ENCODE measurements around the gene SERP2.
A peak's percentile ranks its signal among the peaks of the same experiment; 100 is the strongest.

Gene SERP2

DNA sequence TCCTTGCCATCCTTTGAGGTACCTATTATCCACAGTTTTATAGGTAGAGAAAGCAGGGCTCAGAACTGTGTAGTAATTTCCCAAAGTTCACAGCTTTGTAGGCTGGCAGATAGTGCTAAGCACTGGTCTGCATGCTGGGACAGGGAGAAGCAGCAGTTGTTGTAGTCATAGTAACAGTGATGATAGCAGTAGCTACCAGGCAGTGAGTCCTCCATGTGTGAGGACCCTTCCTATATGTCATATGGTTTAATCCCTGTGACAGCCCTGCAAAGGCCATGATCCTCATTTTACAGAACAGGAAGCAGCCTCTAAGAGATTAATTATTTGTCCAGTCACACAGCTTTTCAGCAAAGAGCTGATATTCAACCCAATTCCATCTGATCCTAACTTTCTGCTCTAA, 21.0 kb downstream of the SERP2 start:
- intact Hi-C loops (cut with DNase I; ENCODE audit: low total_unique reads): no loop called here
- H3K36me3 ChIP-seq: no peaks in the 10 kb centered on the region
- H3K4me1 ChIP-seq: no peaks in the 10 kb centered on the region
- TF ChIP-seq, protein P1, sequence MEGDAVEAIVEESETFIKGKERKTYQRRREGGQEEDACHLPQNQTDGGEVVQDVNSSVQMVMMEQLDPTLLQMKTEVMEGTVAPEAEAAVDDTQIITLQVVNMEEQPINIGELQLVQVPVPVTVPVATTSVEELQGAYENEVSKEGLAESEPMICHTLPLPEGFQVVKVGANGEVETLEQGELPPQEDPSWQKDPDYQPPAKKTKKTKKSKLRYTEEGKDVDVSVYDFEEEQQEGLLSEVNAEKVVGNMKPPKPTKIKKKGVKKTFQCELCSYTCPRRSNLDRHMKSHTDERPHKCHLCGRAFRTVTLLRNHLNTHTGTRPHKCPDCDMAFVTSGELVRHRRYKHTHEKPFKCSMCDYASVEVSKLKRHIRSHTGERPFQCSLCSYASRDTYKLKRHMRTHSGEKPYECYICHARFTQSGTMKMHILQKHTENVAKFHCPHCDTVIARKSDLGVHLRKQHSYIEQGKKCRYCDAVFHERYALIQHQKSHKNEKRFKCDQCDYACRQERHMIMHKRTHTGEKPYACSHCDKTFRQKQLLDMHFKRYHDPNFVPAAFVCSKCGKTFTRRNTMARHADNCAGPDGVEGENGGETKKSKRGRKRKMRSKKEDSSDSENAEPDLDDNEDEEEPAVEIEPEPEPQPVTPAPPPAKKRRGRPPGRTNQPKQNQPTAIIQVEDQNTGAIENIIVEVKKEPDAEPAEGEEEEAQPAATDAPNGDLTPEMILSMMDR (IDR thresholded peaks at IDR 0.05): no peak
- no peak overlapping the region for H3K4me3 ChIP-seq
- no peaks in the 10 kb centered on the region for H3K27me3 ChIP-seq
- H3K9me3 ChIP-seq: no peaks in the 10 kb centered on the region
- DNase-seq: no peak
- H3K27ac ChIP-seq: no peak overlapping the region

DNA sequence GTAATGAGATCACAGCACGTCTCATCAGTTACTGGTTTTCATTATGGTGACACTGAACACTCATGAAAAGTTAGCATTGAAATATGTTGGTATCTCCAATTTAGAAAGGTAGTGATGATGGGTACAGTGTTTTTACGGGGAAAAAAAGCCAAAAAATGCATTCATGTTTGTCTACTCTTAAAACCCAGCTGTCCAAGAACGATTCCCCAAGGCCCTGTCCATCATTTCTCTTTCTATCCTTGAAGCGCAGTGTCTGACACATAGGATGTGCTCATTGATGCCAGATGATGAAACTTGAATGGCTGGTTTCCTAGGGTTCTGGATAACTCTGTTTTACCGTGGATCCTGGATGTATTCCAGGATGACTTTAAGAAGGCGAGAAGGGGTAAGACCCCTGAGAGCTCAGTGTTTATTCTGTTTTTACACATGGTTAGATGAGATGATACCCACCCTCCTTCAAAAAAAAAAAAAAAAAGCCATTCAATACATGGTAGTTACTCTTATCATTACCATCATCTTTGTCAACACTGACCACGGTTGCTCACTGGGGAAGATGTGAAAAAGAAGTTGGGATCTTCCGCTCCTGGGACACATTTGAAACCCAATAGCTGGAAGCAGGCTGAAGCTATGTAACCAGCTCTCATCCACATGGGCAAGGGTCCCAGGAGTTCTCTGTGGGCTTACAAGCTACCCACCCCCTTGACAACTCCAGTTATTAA, 22.5 kb downstream of the SERP2 start:
- H3K27ac ChIP-seq: no peak overlapping the region
- no peaks in the 10 kb centered on the region for H3K27me3 ChIP-seq
- H3K36me3 ChIP-seq: no peaks in the 10 kb centered on the region
- intact Hi-C loops (cut with DNase I; ENCODE audit: low total_unique reads): no loop called here
- H3K9me3 ChIP-seq: no peaks in the 10 kb centered on the region
- no peak for DNase-seq
- TF ChIP-seq, protein P1 (IDR thresholded peaks at IDR 0.05): no peak
- no peak overlapping the region for H3K4me3 ChIP-seq
- H3K4me1 ChIP-seq: no peaks in the 10 kb centered on the region

DNA sequence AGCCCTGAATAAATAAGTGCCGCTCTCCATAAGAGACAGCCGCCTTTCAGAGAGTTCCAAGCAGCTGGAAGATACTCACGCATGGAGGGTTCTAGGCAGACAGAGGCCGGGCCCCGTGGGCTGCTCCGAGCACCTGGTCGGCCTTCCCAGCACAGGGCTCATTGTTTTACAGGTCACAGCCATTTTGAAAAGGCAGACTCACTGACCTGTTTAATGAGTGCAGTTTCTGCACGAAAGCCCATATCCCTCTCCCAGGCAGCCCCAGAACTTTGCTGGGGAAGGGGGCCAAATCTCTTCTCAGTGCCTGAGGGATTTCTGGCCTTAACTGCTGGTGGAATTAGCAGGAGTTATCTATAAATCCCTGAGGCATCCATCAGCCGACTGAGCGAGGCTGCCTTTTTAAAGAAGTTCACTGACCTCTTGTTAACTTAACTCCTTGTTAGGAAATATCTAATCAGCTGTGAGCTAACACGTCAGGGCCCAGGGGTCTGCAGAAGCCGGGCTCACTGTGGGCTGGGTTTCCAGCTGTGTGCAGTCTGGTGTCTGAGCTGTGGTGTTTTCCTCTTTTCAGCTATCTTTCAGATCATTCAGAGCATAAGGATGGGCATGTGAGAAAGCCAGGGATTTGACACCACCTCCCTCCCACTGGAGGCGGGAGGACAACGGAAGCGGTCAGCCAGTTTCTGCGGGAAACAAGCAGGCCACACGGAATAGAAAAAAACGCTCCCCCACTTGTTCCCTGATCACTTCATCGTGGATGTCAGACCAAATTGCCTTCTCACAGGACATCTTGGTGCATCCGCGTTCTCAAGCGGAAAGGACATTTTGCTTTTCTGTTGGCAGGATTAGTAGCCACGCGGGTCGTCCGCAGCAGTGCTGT, 23.3 kb downstream of the SERP2 start:
- no peaks in the 10 kb centered on the region for H3K4me1 ChIP-seq
- no peaks in the 10 kb centered on the region for H3K9me3 ChIP-seq
- H3K27ac ChIP-seq: no peak overlapping the region
- TF ChIP-seq, protein P1 (IDR thresholded peaks at IDR 0.05): no peak
- no peak for DNase-seq
- no peaks in the 10 kb centered on the region for H3K27me3 ChIP-seq
- intact Hi-C loops (cut with DNase I; ENCODE audit: low total_unique reads): no loop called here
- no peaks in the 10 kb centered on the region for H3K36me3 ChIP-seq
- peak overlapping the region in 1 of 2 donors; percentile 10 for H3K4me3 ChIP-seq

DNA sequence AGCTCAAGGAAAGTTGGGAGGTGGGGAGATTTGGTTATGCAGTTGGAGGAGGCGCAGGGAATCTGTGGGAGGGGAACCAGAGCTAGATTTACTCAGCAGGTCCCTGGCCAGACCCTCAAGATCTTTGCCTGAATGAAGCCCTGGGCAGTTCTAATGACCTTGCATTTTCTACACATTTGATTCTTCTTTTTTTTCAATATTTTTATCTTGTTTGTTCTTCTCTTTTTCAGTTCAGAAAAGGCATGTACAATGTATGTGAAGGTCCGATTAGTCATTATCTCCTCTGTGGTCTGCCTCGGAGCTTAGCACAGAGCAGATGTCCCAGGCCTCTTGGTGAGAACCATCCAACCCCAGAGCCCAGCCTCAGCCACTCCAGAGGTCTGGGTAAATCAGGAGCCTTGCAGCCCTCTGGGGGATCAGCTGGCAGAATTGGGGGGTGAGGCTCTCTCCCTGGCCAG, 24.2 kb downstream of the SERP2 start:
- DNase-seq: no peak
- TF ChIP-seq, protein P1 (IDR thresholded peaks at IDR 0.05): no peak
- H3K27me3 ChIP-seq: no peaks in the 10 kb centered on the region
- H3K4me3 ChIP-seq: no peak overlapping the region
- intact Hi-C loops (cut with DNase I; ENCODE audit: low total_unique reads): no loop called here
- no peak overlapping the region for H3K27ac ChIP-seq
- H3K9me3 ChIP-seq: no peaks in the 10 kb centered on the region
- no peaks in the 10 kb centered on the region for H3K36me3 ChIP-seq
- no peaks in the 10 kb centered on the region for H3K4me1 ChIP-seq

DNA sequence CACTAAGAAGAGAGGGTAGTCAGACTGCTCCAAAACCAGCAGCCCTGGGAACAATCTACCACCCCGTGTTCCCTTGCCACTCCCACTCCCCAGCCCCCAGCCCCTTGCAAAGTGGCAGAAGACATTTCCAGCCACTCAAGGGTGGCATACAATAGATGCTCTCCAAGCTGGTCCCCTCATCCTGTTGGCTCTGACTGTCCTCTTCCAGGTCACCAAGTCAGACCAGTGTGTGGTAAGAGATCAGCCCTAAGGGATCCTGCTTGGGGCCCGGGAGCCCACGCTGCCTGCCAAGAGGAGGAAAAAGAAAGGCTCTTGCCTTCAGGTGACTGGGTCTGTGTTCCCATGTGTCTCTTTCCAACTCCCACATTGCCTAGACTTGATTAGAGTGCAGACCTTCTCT, 25.0 kb downstream of the SERP2 start:
- TF ChIP-seq, protein P1 (IDR thresholded peaks at IDR 0.05): no peak

More for the DNA sequence above, 25.0 kb downstream of the SERP2 start:
- Histone ChIP-seq H3K9me3 (no peaks in the 10 kb centered on the region), H3K36me3 (no peaks in the 10 kb centered on the region), H3K27me3 (no peaks in the 10 kb centered on the region), H3K27ac (no peak overlapping the region), H3K4me3 (no peak overlapping the region), H3K4me1 (no peaks in the 10 kb centered on the region)
- DNase-seq: no peak
- intact Hi-C loops (cut with DNase I; ENCODE audit: low total_unique reads): no loop called here
